DND-41 (cell line): ENCODE measurements around the gene HOXD8.

Source experiments
- ATAC-seq: fragments of 200-7000 bp; cut with Tn5 transposase; 3 replicates; pipeline ENCODE4 v1.9.1; 2021; ENCODE audit warnings: low read depth; ENCODE audit not compliant: insufficient read depth
- DNase-seq: peaks from one replicate; pipeline ENCODE4 v3.0.0-alpha.2; 2020
- H2AFZ ChIP-seq: 2 replicates; pipeline ENCODE4 v1.6.0; 2012; ENCODE audit warnings: low read depth, low read length
- H3K27ac ChIP-seq: 2 replicates; pipeline ENCODE4 v1.5.1; 2012; ENCODE audit warnings: low read length, inconsistent platforms
- H3K27me3 ChIP-seq: fragments of 200-600 bp; sonication (generic); 2 replicates; pipeline ENCODE4 v1.6.0; 2012; ENCODE audit warnings: low read length, mild to moderate bottlenecking, inconsistent platforms; ENCODE audit not compliant: insufficient read depth, poor library complexity
- H3K36me3 ChIP-seq: 2 replicates; pipeline ENCODE4 v1.5.1; 2012; ENCODE audit warnings: low read length, inconsistent platforms; ENCODE audit not compliant: insufficient read depth
- H3K4me1 ChIP-seq: 2 replicates; pipeline ENCODE4 v1.5.1; 2012; ENCODE audit warnings: mild to moderate bottlenecking, low read length; ENCODE audit not compliant: insufficient read depth
- H3K4me2 ChIP-seq: 2 replicates; pipeline ENCODE4 v1.6.0; 2012; ENCODE audit warnings: mild to moderate bottlenecking, moderate library complexity, low read length, inconsistent platforms; ENCODE audit not compliant: insufficient read depth
- H3K4me3 ChIP-seq, 2 experiments: fragments of 200-600 bp in 1 of 2; shearing (Covaris generic) in 1 of 2; 2 replicates each; pipeline ENCODE4 v1.5.1; 2012 to 2016; ENCODE audit warnings: inconsistent platforms in 2 of 2, low read length in 2 of 2, mild to moderate bottlenecking in 2 of 2, low read depth in 1 of 2, moderate library complexity in 1 of 2
- H3K79me2 ChIP-seq: 2 replicates; pipeline ENCODE4 v1.6.0; 2012; ENCODE audit warnings: low read length, inconsistent platforms; ENCODE audit not compliant: insufficient read depth
- H3K9ac ChIP-seq: 2 replicates; pipeline ENCODE4 v1.6.0; 2012; ENCODE audit warnings: low read depth, mild to moderate bottlenecking, inconsistent platforms, low read length, moderate library complexity
- H3K9me3 ChIP-seq: 2 replicates; pipeline ENCODE4 v1.5.1; 2012; ENCODE audit warnings: low read length, moderate library complexity, mild to moderate bottlenecking, inconsistent platforms; ENCODE audit not compliant: insufficient read depth, severe bottlenecking
- H4K20me1 ChIP-seq: 2 replicates; pipeline ENCODE4 v1.6.0; 2012; ENCODE audit warnings: low read length; ENCODE audit not compliant: insufficient read depth
- CTCF ChIP-seq: IDR thresholded peaks from 2 replicates; pipeline ENCODE4 v1.5.1; 2012; ENCODE audit warnings: borderline replicate concordance, low read length, moderate library complexity, mild to moderate bottlenecking; ENCODE audit not compliant: poor library complexity, severe bottlenecking; ENCODE audit errors: extremely low read depth
- EZH2 ChIP-seq: IDR thresholded peaks from 3 replicates; pipeline ENCODE4 v1.6.1; 2012; ENCODE audit warnings: borderline replicate concordance, low read depth, mild to moderate bottlenecking, moderate library complexity, low read length, inconsistent platforms; ENCODE audit not compliant: severe bottlenecking

Gene HOXD8

GRCh38 chr2:176135035-176135440, 5.5 kb downstream of the HOXD8 start:
- H3K79me2 ChIP-seq, result no peaks in the 10 kb centered on the region
- H3K4me3 ChIP-seq, result no peak overlapping the region
- H3K4me1 ChIP-seq, result peaks cover under 1% of the 10 kb centered on the region
- ATAC-seq (no peak), DNase-seq (no peak)
- H3K9me3 ChIP-seq, result no peaks in the 10 kb centered on the region
- H3K36me3 ChIP-seq, result no peaks in the 10 kb centered on the region
- peaks cover 10% of the 10 kb centered on the region for H3K27me3 ChIP-seq
- H3K27ac ChIP-seq, result no peak overlapping the region
- H3K4me2 ChIP-seq, result no peak overlapping the region
- no peaks in the 10 kb centered on the region for H4K20me1 ChIP-seq
- no peak overlapping the region for H3K9ac ChIP-seq
- TF ChIP-seq CTCF (no peak), EZH2 (no peak)
- H2AFZ ChIP-seq, result no peak overlapping the region

GRCh38 chr2:176136374-176137251, 7.1 kb downstream of the HOXD8 start:
- ATAC-seq, result no peak
- no peak overlapping the region for H3K27ac ChIP-seq
- H2AFZ ChIP-seq, result no peak overlapping the region
- no peak overlapping the region for H3K9ac ChIP-seq
- no peak for TF ChIP-seq CTCF
- TF ChIP-seq EZH2, result no peak
- H3K9me3 ChIP-seq, result no peaks in the 10 kb centered on the region
- DNase-seq, result no peak
- peaks cover 7% of the 10 kb centered on the region for H3K27me3 ChIP-seq
- H4K20me1 ChIP-seq, result no peaks in the 10 kb centered on the region
- no peaks in the 10 kb centered on the region for H3K36me3 ChIP-seq
- no peaks in the 10 kb centered on the region for H3K79me2 ChIP-seq
- H3K4me2 ChIP-seq, result no peak overlapping the region
- H3K4me1 ChIP-seq, result peaks cover 12% of the 10 kb centered on the region
- no peak overlapping the region for H3K4me3 ChIP-seq

- TF ChIP-seq EZH2, result no peak
- no peak for TF ChIP-seq CTCF
- H3K4me1 ChIP-seq, result peaks cover 12% of the 10 kb centered on the region
- H4K20me1 ChIP-seq, result no peaks in the 10 kb centered on the region
- H3K27me3 ChIP-seq, result peaks cover 6% of the 10 kb centered on the region
- no peaks in the 10 kb centered on the region for H3K36me3 ChIP-seq
- H3K4me3 ChIP-seq, result no peak overlapping the region
- no peaks in the 10 kb centered on the region for H3K79me2 ChIP-seq
- H3K9me3 ChIP-seq, result no peaks in the 10 kb centered on the region
- H3K4me2 ChIP-seq, result no peak overlapping the region
- no peak for DNase-seq
- H3K27ac ChIP-seq, result no peak overlapping the region
- no peak overlapping the region for H3K9ac ChIP-seq
- H2AFZ ChIP-seq, result no peak overlapping the region
- ATAC-seq, result no peak
Observed at GRCh38 chr2:176137252-176137580, 7.7 kb downstream of the HOXD8 start.
